GM21515 (cell line): ENCODE results near the gene PPP1CC.
"Not testable (repeated sequence)": the region's sequence is repeated elsewhere in the genome, so short reads cannot be mapped to it uniquely, and the experiment has no call there.

Experiments used
- ATAC-seq: cut with Tn5 transposase; IDR thresholded peaks from one replicate; pipeline ENCODE4 v1.9.1; 2021; ENCODE audit not compliant: unreplicated experiment

PPP1CC gene

DNA sequence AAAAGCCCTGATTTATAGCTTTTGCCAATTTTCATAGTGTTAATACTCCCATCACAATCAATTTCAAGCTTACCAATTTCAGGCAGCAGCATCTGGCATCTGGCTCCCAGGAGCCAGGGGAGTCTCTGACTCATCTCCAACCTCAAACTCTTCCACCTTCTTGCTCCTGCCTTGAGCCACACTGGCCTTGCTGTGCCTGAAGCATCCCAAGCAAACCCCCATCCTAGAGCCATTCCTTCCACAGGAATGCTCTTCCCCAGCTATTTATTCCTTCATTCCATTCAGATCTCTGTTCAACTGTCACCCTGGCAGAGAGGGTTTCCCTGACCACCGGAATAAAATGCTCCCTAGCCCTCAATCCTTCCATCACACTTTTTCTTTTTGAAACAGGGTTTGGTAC, 13.9 kb upstream of the PPP1CC start:
- no peak for ATAC-seq

DNA sequence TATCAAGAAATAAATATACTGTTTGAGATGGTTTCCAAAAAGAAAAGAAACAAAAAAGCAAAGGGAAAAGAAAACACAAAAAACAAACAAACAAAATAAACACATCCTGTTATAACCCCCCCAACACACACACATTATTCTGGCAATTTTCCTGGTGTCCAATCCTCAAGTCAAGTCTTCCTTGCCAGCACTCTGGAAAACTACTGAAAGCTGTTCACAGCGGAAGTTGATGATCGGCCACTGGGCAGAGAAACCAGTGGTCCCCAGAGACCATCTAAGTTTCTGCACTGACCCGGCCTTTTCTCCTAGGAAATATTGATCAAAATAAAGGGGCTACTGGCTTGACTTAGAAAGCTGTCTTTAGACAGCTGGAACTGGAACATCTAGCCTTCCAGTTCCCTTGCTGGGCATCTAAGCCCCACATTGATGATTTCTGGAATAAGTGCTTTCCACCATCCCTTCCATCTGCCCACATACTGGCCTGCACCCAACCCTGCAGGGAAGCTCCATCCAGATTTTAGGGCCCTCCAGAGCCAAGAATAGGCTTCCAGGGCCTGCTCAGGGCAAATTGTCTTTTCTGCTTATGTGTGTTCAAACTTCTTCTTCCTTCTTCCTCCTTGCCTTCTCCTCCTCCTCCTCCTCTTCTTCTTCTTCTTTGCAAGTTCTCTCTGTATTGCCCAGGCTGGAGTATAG, 11.6 kb upstream of the PPP1CC start:
- ATAC-seq = no peak

DNA sequence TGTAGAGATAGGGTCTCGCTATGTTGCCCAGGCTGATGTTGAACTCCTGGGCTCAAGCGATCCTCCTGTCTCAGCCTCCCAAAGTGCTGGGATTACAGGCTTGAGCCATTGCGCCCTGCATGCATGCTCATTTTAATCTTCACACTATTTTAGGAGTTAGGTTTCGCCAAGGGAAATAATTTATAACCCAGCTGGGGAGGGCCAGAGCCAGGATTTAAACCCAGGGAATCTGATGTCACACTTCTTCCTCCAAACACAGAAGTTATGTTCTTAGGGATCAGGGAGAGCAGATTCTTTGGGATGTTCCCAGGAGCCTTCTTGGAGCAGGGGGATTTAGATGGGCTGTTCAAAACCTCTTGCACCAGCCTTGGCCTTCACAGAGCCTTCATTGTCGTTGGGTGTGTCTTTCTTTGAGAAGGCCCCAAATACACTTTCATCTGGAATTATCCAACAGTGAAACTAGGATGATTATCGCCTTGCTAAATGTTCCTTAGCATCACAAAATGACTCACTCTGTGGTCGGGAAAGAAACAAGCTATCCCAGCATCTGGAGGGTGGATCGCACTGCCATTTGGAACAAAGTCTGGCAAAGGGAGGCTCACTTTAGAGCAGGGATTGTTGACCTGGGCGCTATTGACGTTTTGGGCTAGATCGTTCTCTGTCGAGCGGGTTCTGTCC, 8.2 kb upstream of the PPP1CC start:
- ATAC-seq = no peak

DNA sequence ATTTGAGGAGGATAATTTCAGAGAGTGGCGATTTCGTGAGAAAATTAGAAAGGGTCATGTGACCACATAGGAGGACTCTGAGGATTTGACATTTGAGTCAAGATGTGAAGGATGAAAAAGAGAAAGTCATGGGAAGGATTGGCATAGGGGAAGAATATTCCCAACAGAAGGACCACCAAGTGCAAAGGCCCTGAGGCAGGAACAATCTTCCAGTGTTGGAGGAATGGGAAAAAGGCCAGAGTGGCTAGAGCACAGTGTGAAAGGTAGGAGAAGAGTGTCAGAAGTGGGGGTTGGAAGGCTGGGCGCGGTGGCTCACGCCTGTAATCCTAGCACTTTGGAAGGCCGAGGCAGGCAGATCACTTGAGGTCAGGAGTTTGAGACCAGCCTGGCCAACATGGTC, 3.9 kb upstream of the PPP1CC start:
- ATAC-seq = no peak

- ATAC-seq = no peak
Measured at GRCh38 chr12:110745542-110746284, 3.0 kb upstream of the PPP1CC start.

GRCh38 chr12:110744601-110745264, 2.0 kb upstream of the PPP1CC start:
- no peak for ATAC-seq

DNA sequence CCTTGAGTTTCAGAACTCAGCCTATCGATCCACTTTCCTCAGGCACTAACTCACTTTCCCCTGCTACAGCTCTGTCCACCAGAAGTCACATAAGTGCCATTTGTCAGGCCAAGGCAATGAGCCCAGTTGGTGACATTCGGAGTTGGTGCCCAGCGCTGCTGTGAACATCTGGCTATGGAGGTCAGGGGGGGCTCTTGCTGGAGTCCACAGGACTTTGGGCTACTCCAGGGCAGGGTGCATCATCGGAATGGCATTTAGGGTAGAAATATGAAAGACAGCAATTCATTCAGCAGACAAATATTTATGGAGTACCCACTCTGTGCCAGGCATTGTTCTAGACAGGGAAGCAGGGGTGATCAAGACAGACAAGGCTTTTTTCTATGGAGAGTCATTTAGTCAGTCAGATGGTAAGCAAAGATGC, 1.5 kb upstream of the PPP1CC start:
- no peak for ATAC-seq

- ATAC-seq = no peak
Measured at GRCh38 chr12:110743571-110744093, 941 bp upstream of the PPP1CC start.

DNA sequence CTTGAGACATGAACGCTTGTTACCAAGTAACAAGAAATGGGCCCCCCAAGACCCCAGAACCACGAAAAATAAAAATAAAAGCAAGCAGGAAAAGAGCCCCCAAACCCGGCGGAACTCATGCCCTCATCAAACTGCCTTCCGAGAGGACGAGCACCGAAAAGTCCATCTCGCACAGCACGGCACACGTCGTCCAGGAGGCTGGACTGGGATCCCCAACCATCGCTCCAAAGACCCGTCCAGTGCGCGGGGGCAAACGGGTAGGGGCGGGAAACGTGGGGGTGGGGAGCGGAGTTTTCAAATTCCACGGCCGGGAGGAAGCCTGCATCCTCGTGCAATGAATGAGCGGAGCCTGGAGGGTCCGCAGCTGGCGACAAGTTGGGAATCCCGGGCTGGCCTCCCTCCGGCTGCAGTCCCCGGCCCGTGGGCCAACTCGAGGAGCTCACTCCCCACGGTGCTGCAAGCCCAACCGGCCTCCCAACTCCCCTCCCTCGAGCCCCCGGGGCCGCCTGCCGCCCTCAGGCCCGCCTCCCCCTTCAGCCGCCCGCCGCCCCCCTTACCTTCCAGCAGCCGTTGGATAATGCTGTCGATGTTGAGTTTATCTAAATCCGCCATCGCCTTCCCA, 484 bp downstream of the PPP1CC start:
- peak; percentile 5 for ATAC-seq

- no peak for ATAC-seq
Measured at GRCh38 chr12:110741341-110742095, 1.2 kb downstream of the PPP1CC start.

DNA sequence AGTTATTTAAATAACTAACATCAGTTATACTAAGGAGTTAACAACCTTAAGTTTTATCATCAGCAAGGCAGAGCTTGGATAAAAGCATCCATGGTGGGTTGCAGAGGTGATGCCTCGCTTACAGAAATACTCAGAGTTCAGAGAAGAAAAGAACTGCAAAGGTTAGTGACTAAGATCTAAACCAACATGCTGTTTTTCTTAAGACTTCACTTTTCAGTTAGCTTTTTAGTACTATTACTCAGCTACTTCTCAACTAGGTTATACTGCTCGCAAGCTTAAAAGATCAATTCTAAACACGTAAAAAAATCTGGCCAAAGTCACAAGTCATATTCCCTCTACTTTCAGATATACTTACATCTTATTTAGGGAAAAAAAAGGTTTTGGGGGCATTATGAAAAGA, 2.8 kb downstream of the PPP1CC start:
- no peak for ATAC-seq

DNA sequence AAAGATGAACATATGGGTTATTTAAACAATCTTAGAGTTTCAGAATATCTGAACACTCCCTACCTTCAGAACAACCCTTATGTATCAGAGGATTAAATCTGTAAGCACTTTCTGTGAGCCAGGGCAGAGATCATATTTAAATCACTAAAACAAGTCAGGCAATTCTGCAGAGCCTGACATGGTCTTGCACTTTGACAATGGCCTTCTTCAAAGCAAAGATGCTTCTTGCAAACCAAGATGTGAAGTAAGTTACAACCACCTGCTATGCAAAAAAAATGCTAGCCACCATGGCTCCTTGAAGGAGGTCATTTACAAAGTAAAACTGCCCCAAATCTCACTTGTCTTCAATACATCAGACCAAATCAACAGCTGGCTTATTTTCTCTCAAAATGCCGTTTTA, 3.2 kb downstream of the PPP1CC start:
- ATAC-seq = no peak

DNA sequence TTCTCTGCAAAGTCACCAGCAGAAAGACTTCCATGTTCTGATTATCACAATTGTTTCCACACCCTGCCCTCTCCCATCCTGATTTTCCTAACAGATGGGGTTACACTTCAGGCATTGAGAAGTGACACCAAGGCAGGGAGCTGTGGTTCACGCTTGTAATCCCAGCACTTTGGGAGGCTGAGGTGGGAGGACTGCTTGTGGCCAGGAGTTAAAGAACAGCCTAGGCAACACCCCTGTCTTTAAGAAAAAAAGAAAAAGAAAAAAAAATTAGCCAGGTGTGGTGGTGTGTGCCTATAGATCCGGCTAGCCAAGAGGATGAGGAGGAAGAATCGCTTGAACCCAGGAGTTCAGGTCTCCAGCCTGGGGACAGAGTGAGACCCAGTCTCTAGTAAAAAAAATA, 5.2 kb downstream of the PPP1CC start:
- no peak for ATAC-seq

DNA sequence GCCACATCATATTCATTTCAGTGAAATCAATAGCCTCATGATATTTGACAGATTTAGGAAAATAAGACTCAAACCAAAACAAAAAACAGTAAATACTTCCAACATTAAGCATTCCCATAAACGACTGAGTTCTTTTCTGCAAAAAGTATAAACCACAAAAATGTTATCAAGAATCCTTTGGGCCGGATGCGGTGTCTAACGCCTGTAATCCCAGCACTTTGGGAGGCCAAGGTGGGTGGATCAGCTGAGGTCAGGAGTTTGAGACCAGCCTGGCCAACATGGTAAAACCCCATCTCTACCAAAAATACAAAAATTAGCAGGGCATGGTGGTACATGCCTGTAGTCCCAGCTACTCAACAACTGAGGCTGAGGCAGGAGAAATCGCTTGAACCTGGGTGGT, 5.7 kb downstream of the PPP1CC start:
- not testable (repeated sequence) for ATAC-seq

DNA sequence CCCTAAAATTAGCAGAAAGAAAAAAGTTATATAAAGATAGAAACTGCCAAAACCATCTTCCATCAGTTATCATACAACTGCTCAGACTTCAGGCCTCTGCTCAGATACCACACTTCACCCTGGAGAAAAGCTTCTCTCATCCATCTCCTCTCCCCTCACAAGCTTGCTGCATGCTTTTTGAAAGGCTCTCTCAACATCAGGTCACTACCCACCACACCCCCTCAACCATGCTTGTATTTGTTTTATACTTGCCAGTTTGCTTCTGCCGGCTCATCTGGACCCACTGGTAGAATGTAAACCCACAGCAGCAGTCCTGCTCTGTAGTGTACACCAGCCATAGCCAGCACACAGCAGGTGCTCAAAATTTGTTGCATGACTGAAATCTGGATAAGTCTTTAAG, 8.8 kb downstream of the PPP1CC start:
- ATAC-seq = no peak

- ATAC-seq = no peak
Measured at GRCh38 chr12:110733089-110733715, 9.5 kb downstream of the PPP1CC start.

DNA sequence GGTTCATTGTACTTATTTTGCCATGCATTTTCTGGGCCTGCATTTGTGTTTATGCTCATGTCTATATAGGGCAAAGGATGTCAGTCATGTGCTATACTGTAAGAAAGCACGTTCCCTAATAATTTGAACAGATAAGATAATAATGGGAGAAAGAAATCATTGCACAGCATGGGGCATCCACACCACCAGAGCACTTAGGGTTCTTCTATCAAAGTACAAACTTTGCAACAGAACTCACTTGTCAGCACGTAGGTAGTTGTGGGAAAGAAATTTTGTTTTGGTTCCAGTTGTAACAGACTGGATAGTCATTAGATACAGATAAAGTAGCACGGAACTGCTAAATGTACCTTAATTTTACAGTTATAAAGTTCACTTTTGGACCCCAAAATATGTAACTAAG, 10.1 kb downstream of the PPP1CC start:
- ATAC-seq = no peak

GRCh38 chr12:110731479-110731878, 11.2 kb downstream of the PPP1CC start:
- no peak for ATAC-seq

GRCh38 chr12:110728628-110729027, 14.1 kb downstream of the PPP1CC start:
- no peak for ATAC-seq
